CD4-positive, alpha-beta T cell treated with Interleukin-4 for 4 hours (primary cell): ENCODE results near the gene PABPC1L2B.
"Not testable (repeated sequence)": the region's sequence is repeated elsewhere in the genome, so short reads cannot be mapped to it uniquely, and the experiment has no call there.

Experiments
- DNase-seq: peaks from one replicate; pipeline ENCODE4 v3.0.0-alpha.2; 2020

The PABPC1L2B gene

GRCh38 chrX:73002733-73003132 is at the start of gene PABPC1L2B:
Gene PABPC1L2B (plus strand): TSS chrX:73002939. CDS start chrX:73003643, 704 bp downstream.
- not testable (repeated sequence) for DNase-seq

GRCh38 chrX:72959971-72960370 is 42.8 kb upstream of the PABPC1L2B start:
- not testable (repeated sequence) for DNase-seq

- not testable (repeated sequence) for DNase-seq
Observed at GRCh38 chrX:72971859-72972258, 30.9 kb upstream of the PABPC1L2B start.

- not testable (repeated sequence) for DNase-seq
Observed at GRCh38 chrX:72974885-72975284, 27.9 kb upstream of the PABPC1L2B start.

GRCh38 chrX:72980894-72981469 is 21.8 kb upstream of the PABPC1L2B start:
- DNase-seq: not testable (repeated sequence)

GRCh38 chrX:73004032-73004431 is 1.3 kb downstream of the PABPC1L2B start:
- not testable (repeated sequence) for DNase-seq

- no peak for DNase-seq
Observed at GRCh38 chrX:73021361-73022092, 18.8 kb downstream of the PABPC1L2B start.

- DNase-seq: not testable (repeated sequence)
Observed at GRCh38 chrX:73022093-73022445, 19.3 kb downstream of the PABPC1L2B start.

GRCh38 chrX:73028876-73029275 is 26.1 kb downstream of the PABPC1L2B start:
- no peak for DNase-seq
